A549 treated with GW870086 at 1 μM for 4 hours (cell line): ENCODE measurements around the gene CHRNA4. TPM values are rescaled to one million over a fixed set of nuclear protein-coding genes. Genes with fewer than 3 reads are reported as not detected.

Experiments
- total RNA-seq: library from RNA; stranded (reverse); fragments of 200-300 nt; extraction: Qiagen RNA extraction; gene quantifications from 5 replicates; pipeline ENCODE4 v1.2.3, GENCODE V29; 2022; ENCODE audit warnings: low read depth

The CHRNA4 gene
- total RNA-seq = 0.27 to 0.45 TPM (median 0.38 TPM) in 5 replicates

GRCh38 chr20:63360850-63361518, at the start of gene CHRNA4:
Gene CHRNA4, minus strand, starts transcription at chr20:63361349. Its CDS starts 184 bp downstream, at chr20:63361165.

Other genes with a start within 250 kb of the CHRNA4 start
- gene YTHDF1, start 145.2 kb downstream of the CHRNA4 start, total RNA-seq = 42.2 to 51.0 TPM (median 50.3 TPM) in 5 replicates
- 1.4 to 3.3 TPM (median 2.3 TPM) in 5 replicates for gene BIRC7, start 125.4 kb downstream of the CHRNA4 start, total RNA-seq
- gene NKAIN4, start 106.9 kb downstream of the CHRNA4 start, total RNA-seq = 5.2 to 8.2 TPM (median 6.0 TPM) in 5 replicates
- gene ARFGAP1, start 88.5 kb downstream of the CHRNA4 start, total RNA-seq = 48.8 to 68.2 TPM (median 67.3 TPM) in 5 replicates
- gene COL20A1, start 68.2 kb downstream of the CHRNA4 start, total RNA-seq = 0.41 to 0.91 TPM (median 0.65 TPM) in 5 replicates
- 0.58 to 0.93 TPM (median 0.67 TPM) in 5 replicates for gene KCNQ2, start 111.3 kb upstream of the CHRNA4 start, total RNA-seq
- gene EEF1A2, start 137.7 kb upstream of the CHRNA4 start, total RNA-seq = 140 to 176 TPM (median 147 TPM) in 5 replicates
- gene PPDPF, start 159.4 kb upstream of the CHRNA4 start, total RNA-seq = 275 to 371 TPM (median 312 TPM) in 5 replicates
- gene PTK6, start 176.0 kb upstream of the CHRNA4 start, total RNA-seq = 2.5 to 3.1 TPM (median 2.9 TPM) in 5 replicates
- gene SRMS, start 186.4 kb upstream of the CHRNA4 start, total RNA-seq = 0.10 to 0.15 TPM in 2 of 5 replicates, not detected in the others
- 0.13 to 0.54 TPM (median 0.21 TPM) in 5 replicates for gene FNDC11, start 192.8 kb upstream of the CHRNA4 start, total RNA-seq
- gene HELZ2, start 212.9 kb upstream of the CHRNA4 start, total RNA-seq = 13.9 to 22.2 TPM (median 21.1 TPM) in 5 replicates